Fibroblast of skin of back (primary cell): Measurements from ENCODE around the gene BCOR.

ENCODE experiments used
- DNase-seq: peaks from one replicate; pipeline ENCODE4 v3.0.0-alpha.2; 2013

Gene BCOR

DNA sequence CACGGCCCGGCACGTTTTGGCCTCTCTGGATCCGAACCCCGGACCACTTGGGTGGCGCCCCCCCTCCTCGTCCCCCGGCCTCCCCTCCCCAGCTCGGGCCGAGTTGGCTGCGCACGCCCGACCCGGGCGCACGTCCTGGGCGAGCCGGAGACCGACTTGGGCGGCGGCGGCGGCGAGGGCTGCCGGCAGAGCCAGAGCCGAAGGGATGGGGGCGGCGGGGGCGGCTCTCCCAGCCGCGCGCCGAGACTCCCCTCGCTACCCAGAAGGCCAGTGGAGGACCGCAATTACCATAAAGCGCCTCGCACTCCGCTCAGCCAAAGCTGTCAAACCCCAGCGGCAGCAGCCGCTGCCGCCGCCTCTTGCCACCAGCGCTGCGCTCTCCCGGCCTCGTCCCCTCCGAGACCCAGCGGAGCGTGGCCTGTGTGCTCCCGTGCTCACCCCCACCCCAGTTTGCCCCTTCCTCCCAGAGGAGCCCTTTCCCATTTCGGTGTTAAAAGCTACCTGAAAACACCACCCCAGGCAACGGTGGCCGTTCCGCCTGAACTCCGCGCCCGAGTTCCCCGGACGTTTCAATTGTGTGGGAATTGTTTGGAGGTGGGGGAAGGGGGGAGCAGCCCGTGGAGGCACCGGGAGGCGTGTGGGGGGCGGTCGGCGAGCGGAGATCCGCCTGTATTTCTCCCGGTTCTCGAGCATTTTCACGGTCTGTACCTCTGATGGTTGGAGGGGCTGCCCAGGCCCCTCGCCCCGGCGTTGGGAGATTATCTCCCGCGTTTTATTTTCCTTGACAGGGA lies 701 bp upstream of the BCOR start:
- DNase-seq: peak; percentile 67

DNA sequence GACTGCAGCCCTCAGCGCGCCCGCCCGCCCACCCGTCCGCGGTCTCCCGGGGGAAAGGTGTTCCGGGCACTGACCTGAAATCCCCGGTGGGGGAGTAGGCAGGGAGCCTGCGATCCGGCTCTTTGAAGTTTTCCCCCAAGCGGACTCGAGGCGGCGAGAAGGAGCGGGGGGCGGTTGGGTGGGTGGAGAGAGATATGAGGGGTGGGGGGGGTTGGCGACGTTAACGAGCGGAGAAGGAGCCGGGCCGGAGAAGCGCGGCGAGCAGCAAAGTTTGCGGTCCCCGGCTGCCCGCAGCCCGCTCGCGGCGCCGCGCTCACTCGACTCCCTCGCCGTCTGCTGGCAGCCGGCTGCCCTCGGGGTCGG lies 636 bp downstream of the BCOR start:
- no peak for DNase-seq

DNA sequence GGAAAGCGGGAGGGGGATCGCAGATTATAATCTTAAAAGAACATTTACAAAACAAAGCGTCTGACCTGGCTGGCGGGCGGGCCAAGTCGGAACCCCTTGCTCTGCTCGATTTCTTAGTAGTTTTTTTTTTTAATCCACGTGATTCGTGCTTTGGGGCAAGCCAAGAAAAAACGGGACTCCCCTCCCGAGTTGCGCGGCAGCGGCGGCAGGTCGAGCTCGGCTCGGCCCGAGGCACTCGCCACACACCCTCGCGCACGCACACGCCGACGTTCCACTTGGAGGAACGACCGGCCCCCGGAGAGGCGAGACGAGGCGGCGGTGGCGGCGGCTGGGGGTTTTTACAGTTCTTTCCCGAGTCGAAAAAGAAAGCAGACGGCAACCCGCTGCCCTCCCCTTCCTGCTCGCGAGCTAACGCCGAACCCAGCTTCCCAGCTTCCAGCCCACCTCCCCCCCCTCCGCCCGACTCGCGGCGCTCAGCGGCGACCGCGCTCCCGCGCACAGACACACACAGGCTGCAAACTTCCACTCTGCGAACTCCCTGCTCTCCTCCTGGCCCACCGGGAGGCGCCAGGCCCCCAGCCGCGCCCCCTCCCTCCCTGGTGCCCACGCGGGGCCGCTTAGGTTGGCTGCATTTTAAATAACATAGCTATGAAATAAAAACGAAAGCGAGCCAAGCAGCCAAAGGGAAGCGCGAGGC lies 1.2 kb downstream of the BCOR start:
- peak; percentile 52 for DNase-seq

DNA sequence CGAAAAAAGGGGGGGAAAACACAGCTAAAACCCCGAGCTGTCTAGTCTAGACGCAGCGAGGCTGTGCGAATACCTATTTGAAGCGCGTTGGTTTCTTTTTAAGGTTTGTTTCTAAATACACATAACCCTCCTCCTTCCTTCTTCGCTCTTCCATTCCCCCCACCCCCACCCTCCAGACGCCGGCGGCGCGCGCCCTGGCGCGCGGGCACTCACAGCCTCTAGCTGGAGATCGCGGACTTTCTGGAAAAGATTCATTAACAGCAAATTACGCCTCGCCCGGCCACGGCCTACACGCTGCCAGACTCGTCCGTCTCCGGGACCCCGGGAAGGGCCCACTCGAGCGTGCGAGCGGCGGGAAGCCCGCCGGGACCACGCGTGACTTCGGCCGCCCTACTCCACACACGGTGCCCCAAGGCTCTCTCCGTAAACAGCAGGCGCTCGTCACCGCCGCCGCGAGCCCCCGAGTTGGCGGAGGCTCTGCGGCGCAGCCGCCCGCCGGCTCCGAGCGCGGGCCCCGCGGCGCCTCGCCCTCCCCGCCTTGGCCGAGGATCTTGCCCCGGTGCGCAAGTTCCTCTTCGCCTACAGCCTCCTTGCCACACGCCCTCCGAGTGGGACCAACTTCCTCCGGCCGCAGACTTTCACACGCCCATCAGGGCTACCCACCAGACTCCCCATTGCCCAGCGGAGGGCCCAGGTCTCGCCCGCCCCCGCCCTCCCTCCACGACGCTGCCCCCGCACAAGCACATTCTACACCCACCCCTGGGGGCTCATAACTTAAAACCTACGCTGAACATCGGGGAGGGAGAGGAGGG lies 2.0 kb downstream of the BCOR start:
- DNase-seq: no peak

DNA sequence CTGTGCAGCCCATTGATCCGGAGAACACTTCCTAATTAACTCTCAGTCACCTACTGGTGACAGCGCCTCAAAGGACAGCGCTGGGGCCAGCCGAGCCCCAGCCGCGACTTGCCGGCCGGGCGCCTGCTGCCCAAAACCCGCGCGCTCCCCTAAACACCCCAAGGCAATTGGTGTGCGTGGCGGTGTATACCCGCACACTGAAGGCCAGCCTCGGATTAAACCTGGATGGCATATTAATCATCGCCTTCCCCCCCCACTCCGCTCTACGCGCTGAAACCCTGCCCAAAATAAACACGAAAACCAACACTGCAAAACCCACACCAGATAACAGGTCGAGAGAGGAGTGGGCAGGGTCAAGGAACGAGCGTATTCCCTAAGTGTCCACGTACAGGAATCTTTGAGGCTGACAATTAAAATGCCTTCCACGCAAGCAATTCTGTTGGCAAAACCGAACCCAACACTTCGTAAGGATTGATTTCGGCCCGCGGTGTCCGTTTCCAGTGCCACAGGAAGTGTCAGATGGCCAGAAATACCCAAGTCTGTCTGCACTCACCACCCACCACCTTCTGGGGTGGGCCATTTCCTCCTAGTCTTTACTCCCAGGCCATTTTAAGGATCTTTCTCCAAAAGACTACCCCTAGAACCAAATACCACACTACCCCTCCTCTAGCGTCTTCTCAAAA lies 2.7 kb downstream of the BCOR start:
- no peak for DNase-seq

DNA sequence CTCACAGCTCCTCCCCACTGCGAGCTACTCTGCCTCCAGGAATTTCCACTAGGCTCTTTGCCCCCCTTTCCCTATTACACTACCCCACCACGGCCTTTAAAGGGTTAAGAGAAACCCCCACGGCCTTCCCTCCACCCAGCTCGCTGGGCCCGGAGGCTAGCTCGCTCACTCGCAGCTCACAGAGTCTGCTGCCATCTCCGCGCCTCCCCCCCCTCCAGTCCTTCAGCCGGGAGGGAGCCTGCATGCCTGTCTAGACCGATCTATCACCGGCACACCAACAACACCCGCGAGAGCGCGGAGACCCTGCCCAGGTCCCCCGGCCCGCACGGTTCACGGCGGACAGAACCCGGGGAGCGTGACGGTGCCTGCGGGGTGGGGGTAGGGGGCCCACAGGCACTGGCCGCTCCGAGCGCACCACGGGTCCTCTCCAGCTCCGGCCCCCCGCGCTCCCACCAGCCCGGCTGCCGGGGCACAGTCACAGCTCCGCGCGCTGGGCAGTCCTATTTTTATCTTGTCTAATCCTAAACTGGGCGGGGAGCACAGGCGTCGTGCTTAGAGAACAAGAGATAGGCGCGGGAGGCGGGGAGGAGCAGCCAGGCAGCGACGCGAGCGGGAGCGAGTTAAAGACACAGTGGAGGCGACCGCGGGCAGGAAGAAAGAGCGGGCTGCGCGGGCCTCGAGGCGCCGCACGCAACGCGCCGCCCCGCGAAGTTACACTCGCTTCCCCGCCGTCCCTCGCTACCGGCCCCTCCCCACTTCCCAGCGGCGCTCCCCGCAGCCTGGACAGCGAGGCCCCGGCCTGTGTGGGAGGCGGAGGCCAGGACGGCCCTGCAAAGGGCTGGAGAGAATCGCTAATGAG lies 3.5 kb downstream of the BCOR start:
- DNase-seq: peak; percentile 77

DNA sequence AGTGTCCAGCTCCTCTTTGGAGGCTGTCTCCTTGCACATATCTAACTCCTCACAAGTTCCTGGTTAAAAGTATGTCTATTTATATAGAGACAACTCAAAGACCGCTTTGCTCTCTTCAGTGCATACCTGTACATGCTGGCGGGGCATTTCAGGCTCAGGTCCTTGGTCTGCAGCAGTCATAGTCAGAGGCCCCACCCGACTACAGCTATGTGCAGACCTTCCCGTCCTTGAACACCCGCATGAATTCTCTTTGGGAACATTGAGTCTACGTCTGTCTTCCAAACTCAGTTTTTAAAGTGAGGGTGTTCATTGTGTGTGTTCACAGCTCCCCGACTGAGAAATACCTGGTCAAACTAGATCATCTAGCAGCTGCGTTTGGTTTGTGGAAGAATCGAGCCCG lies 4.2 kb downstream of the BCOR start:
- no peak for DNase-seq

DNA sequence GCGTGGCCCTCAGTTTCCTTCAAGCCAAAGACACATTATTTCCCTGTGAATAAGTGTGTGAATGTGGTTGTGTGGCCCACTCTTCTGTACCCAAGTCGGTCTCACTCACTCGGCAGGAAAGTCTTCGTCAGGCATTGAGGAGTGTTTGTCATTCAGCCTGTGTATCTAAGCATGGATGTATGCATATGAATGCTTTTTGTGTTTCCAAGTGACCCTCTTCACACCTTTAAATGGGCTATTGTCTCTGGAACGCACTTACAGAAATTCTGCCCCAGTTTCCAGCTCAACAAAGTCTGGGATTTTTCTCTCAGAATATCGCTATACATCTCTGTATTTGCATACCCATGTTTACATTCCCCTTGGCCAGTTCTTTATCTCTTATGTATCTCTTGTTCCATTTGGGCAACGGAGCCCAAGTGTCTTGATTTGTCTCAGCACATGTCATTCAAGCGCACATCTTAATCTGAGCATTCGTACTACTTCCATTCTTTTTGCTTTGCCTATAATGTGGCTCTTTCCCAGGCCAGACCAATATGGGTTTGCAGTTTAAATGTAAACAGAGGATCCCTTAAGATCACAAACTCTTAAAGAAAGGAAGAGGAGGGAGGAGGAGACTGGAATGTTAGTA lies 4.8 kb downstream of the BCOR start:
- DNase-seq: no peak

DNA sequence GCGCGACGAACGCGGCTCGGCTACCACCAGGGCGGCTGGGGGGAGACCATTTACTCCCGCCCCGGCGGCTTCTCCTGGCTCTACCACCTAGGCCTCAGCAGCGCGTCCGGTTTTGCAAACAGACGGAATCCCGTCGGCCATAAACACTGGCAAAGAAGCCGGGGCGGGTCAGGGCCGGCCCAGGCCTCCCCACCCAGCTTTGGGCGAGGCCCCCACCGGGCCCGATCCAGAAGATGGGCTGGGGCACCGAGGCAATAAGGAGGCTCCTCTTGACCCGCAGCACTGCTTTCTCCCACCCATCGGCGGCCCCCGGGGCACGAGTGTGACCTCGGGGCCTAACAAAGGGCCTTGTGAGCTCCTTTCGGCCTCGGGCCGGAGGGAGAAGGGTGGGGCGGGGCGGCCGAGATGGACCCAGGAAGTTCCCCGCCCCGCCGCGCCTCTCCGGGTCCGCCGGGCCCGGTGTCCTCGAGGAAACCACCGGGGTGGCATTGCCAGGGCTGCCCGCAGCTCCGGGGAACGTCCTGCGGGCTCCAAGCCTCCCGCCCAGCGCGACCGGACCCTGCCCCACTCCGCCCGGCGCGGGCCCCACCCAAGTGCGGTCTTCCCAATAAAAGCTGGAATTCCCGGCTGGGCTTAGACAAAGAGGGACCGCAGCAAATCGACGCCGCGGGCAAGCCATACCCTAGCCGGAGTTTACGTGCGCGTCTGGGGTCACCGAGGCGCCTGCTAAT lies 5.9 kb downstream of the BCOR start:
- DNase-seq: no peak

DNA sequence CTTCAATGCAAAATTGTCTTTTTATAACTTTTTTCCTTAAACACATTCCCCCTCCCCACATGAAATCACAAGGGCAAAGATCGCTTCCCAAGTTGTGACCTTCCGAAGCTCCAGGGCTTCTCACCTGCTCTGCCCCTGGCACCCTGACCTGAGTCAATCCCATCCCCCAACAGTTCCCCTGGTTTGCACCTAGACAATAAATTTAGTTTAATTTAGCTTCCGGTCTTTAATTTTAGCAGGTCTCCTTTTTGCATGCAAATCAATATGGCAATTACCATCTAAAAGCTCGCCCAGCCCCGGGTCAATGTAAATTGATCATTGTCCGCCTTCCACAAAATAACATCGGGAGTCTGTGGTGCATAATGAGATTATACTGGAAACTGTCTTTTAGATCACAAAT lies 6.8 kb downstream of the BCOR start:
- no peak for DNase-seq

DNA sequence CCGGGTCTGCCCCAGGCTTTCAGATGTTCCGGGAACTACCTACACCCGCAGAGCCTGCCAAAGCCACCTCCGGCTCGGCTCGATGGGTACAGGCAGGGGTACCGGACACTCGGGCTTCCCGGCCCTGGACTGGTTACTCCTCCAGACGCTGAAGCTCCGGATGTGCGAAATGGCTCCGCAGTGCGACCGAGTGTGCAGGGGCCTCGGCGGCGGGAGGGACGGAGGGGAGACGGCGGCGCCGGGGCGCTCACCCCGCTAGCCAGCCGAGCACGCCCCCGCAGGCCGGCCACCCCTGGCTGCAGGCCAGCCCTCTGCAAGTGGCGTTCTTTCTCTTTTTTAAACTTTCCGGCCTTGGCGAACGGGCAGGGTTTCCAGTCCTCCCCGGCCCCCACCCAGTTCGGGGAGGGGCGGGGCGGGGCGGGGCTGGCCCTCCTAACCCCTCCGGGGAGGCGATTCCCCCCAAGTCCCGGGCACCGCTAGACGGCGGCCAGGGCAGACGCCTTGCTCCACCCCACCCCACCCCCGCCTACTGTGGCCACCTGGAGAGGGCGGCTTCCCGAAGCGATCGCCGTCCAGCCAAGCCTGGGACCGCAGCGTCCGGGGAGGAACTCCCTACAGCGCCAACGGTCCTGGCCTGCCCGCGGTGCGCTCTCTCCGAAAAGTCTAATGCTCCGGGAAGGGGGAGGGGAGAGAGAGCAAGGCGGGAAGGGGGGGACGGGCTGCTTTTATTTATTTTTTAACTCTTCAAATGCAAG lies 7.5 kb downstream of the BCOR start:
- no peak for DNase-seq

DNA sequence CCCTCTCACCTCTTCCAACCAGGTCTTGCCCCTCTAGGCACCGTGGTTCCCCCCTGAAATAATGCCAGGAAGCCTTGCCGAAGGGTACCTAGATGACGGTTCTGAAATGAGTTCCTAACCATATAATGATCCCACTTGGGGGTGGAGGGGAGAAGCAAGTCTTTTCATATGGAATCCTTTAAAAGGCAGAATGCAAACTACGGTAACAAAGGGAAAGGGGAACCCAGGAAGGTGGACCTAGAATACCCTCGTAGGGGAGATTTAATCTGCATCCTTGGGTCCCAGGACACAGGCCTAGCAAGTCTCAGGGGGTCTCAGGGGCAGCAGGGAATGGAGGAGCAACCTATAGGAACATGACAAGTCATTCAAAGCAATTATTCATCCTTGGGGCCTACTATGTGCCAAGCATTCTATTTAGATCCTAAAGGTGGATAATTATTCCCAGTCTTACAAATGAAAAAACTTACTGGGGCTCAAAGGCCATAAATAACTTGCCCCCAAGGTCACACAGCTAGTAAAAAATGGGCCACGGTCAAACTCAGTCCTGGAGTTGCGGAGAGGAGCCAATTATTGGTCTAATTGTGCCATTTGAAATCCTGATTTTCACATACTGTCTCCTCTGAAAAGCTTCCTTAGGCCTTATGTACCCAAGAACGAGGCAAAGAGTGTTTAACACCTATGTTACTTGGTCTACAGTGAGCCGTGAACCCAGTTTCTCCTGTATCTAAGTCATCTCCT lies 8.8 kb downstream of the BCOR start:
- DNase-seq: no peak

DNA sequence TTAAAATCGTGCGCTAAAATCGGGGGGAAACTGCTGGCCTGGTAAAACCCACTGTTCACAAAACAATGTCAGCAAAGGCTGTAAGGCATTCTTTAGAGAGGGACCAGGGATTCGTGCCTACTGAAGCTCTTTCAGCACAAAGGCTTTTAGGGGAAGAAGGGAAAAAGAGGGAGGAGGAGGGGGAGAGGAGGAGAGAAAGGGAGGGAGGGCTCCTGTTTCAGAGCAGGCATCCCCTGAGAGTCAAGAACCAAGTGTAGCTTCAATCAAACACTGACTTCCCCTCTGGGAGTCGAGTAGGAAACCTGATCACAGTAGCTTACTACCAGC lies 9.5 kb downstream of the BCOR start:
- DNase-seq: no peak

DNA sequence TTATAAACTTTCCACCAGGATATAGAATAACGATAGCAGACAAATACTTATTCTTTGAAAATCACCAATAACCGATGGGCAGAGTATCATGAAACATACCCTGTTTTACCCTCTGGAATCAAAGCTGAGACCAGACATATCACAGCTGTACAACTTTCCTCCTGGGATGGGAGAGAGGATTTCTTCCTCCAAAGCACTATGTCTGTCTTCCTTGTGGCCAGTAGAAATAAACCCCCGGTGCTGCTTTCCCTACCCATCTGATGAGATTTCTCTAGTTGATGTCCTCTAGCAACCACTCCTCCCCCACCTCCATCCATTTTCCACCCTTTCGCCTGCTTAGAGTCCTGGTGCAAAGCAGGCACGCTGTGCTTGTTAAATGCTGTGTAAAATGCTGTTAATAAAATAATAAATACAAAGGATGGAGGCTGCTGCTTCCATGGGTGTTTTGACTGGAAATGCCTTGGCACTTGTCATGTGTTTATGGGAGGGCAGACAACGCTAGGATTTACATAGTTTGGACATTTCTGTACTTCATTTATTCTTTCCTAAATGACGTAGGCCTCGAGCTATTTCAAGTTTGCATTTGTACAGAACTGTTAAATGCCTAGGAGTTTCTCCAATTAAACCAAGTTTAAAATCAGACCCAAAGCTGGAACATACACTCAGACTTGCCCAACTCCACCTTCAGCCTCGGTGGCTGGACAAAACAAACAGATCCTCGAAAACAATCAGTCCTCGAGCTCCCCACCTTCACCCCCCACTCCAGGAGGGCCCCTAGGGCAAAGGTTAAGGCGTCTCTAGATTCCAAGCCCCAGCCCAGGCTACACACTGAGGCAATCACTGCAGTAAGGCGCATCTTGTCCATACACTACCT lies 10.1 kb downstream of the BCOR start:
- peak; percentile 75 for DNase-seq

DNA sequence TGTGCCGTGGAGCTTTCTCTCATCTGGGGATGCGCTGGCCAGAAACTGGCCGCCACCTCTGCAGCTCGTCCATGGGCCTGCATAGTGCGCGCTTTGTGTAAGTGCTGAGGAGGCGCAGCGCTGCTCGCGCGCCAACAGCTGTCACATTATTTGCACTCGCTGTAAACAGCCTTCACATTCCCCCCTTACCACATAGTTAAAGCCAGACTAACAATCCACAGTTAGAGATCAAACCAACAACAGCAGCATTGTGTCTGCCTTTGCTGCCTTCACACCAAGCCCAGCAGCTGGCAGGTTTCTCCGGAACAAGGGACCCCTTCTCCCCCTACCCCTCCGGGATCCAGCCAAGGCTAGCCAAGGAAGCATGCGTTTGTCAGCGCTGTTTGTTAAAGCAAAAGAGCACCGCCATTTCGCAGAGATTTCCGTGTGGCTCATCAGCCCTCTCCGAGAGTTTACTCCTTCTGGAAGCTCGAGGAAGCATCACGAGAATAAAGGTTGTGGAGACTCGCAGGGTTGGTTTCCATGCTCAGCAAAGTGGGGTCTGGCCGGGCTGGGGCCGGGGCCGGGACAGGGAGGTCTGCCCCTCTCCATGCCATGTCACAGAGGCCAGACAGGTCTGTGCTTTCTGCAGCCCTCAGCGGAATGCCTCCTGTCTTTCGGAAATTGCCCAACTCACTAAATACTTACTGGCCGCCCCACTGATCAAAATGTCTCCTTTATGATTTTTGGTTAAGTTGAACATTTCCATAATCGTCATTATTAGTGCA lies 11.0 kb downstream of the BCOR start:
- DNase-seq: no peak

DNA sequence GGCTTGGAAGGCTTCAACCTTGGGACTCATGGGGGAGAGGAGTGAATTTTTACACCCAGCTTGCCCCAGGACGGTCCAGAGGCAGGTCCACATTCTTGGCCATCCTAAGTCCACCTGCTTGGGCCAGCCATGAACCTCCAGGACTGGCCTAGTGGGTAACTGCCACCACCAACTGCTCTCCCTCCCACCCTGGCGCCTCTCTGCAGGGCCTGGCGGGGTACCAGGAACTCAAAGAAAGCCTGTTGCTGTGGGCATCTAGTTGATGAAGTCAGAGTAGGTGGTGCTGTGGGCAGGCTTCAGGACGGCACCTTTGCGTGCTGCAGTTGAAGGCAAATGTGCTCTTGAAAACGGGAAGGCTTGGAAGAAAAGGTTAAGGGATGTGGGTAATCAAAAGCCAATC lies 12.0 kb downstream of the BCOR start:
- no peak for DNase-seq

DNA sequence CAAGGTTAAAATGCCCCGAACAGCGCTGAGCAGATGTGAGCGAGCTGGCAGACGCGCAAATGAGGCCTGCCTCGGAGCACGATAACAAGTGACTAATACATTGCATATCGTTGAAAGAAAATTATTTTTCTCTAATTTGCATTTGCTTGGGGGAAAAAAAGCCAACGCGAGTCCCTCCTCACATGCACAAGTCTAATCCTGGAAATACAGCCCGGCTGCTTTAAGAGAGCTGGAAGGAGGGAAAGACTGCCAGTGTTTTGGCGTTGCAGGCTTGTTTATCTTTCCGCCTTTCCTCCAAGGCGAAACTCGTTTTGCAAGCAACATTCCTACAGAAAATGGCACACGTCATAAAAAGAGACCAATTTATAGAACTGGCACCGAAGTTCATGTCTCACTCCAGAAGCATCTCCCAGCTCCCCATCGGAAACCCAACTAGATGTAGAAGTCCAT lies 12.6 kb downstream of the BCOR start:
- peak; percentile 67 for DNase-seq
